Hypothalamus (tissue), 51 donors: Measurements from ENCODE around the gene CXorf58.
"Not testable (repeated sequence)": the region's sequence is repeated elsewhere in the genome, so short reads cannot be mapped to it uniquely, and the experiment has no call there.

Source experiments
- DNase-seq, 51 donors: peaks; one replicate each; lab custom pipeline; 2025; lab: John Stamatoyannopoulos, UW

Gene CXorf58

DNA sequence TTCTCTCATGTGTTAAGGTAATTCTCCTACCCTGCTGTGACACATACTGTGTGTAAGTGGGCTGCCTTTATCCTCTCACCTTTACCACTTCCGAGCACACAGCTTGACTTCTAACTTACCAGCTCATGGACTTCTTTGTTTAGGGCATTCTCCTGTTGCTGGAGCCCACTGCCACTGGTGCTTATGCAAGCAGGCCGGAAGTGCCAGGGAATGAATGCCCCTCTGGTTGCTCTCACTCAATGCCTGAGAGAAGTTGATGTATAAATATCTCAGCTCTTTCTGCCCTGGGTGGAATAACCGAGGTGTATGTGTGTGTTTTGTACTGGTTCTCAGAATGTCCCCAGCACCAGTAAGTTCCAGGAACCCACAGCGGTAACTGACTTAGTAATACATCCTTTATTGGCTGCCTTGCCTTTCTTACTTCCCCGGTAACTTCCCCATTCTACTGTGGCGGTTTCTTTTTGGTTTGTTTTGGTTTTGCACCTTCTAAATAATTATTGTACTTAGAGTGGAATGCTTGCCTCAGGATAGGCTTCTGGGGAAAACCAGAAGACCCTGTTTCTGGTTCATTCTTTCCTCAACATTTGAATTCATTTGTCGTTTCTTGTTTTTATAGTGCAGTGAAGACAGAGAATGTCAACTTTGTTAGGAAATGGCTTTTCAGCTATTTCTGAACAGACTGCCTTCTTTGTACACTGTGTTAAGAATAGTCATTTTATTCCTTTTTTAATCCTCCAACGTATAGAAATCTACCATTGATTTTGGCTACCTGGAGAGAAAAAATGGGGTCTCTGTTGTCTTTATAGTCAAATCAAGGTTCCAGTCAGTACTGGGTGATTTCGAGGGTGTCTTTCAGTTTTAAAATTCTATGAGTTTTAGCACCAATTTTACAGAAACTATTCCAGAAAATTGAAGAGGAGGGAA lies 45.4 kb downstream of the CXorf58 start:
- peak in 3 of 51 donors; percentile 0 to 4 (median 1) for DNase-seq

- no peak for DNase-seq
Measured at GRCh38 chrX:23953908-23954269, 46.1 kb downstream of the CXorf58 start.

- no peak for DNase-seq
Measured at GRCh38 chrX:23954396-23954795, 46.6 kb downstream of the CXorf58 start.

DNA sequence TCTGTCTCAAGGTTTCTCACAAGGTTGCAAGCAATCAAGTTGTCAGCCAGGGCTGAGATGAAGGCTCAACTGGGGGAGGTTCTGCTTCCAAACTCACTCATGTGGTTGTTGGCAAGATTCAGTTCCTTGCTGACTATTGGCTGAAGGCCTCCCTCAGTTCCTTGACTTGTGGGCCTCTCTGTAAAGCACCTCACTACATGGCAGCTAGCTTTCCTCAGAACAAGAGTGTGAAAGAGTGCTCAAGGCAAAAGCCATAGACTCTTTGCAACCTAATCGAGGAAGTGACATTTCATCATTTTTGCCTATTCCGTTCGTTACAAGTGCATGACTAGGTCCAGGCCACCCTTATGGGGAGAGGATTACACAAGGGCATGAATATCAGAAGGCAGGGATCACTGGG lies 52.0 kb downstream of the CXorf58 start:
- DNase-seq = no peak

GRCh38 chrX:23964191-23964590 lies 56.4 kb downstream of the CXorf58 start:
- DNase-seq = no peak

DNA sequence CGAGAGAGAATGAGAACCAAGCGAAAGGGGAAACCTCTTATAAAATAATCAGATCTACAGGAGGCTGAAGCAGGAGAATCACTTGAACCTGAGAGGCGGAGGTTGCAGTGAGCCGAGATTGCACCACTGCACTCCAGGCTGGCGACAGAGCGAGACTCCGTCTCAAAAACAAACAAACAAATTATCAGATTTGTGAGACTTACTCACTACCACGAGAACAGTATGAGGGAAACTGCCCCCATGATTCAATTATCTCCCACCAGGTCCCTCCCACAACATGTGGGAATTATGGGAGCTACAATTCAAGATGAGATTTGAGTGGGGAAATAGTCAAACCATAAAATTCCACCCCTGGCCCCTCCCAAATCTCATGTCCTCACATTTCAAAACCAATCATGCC lies 57.8 kb downstream of the CXorf58 start:
- DNase-seq = not testable (repeated sequence)

DNA sequence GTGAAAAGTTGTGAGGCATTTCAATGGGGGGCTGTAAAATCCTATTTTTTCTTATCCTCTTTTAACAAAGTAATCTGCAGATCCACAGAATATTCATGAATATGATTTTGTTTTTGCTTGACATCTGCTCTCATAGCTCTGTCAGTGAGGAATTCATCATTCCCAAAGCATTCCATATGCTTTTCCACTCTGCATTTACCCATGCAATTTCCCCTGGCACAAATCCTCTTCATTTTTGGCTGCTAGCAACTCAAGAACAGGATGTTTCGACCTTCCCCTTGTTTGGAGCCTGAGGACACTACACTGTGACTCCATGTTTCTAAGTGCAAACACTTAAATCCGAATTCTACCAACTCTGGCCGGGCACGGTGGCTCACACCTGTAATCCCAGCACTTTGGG lies 70.7 kb downstream of the CXorf58 start:
- no peak for DNase-seq

GRCh38 chrX:23980011-23980441 lies 72.2 kb downstream of the CXorf58 start:
- DNase-seq = no peak

DNA sequence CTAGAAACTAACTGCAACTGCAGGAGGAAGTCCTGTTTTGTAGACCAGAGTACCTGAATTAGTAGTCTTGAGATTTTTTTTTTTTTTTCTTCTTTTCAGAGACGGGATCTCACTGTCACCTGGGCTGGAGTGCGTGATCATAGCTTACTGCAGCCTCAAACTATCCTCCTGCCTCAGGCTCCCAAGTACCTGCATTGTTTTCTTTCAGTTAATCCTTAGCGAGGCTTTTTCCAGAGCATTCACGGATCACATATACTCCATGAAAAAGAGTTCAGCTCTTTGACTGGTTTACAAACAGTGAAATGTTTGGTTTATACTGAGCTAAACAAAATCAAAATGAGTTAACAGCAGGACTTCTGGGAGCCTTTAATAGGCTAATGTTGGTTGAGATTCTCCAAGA lies 73.4 kb downstream of the CXorf58 start:
- no peak for DNase-seq

- DNase-seq = no peak
Measured at GRCh38 chrX:23981711-23982110, 73.9 kb downstream of the CXorf58 start.

GRCh38 chrX:23982891-23983290 lies 75.1 kb downstream of the CXorf58 start:
- no peak for DNase-seq
